HG03045 (cell line): ENCODE results near the gene CADM1.

ENCODE experiments used
- ATAC-seq: cut with Tn5 transposase; IDR thresholded peaks from one replicate; pipeline ENCODE4 v1.9.1; 2021; ENCODE audit warnings: mild to moderate bottlenecking, moderate library complexity; ENCODE audit not compliant: unreplicated experiment

Gene CADM1

GRCh38 chr11:115452241-115452640 is 52.0 kb downstream of the CADM1 start:
- ATAC-seq, result no peak

GRCh38 chr11:115450519-115450918 is 53.7 kb downstream of the CADM1 start:
- no peak for ATAC-seq

- ATAC-seq, result no peak
Measured at GRCh38 chr11:115447273-115447864, 56.8 kb downstream of the CADM1 start.

- ATAC-seq, result no peak
Measured at GRCh38 chr11:115446214-115446613, 58.0 kb downstream of the CADM1 start.

- no peak for ATAC-seq
Measured at GRCh38 chr11:115444542-115444941, 59.7 kb downstream of the CADM1 start.

GRCh38 chr11:115439969-115440540 is 64.2 kb downstream of the CADM1 start:
- ATAC-seq, result no peak

GRCh38 chr11:115439385-115439784 is 64.8 kb downstream of the CADM1 start:
- ATAC-seq, result no peak

GRCh38 chr11:115437902-115438575 is 66.2 kb downstream of the CADM1 start:
- no peak for ATAC-seq

GRCh38 chr11:115430345-115430744 is 73.9 kb downstream of the CADM1 start:
- no peak for ATAC-seq

GRCh38 chr11:115428306-115428705 is 75.9 kb downstream of the CADM1 start:
- no peak for ATAC-seq

- ATAC-seq, result no peak
Measured at GRCh38 chr11:115425816-115426215, 78.4 kb downstream of the CADM1 start.

GRCh38 chr11:115425250-115425649 is 79.0 kb downstream of the CADM1 start:
- no peak for ATAC-seq

GRCh38 chr11:115423728-115424459 is 80.3 kb downstream of the CADM1 start:
- ATAC-seq, result no peak

GRCh38 chr11:115421992-115422689 is 82.1 kb downstream of the CADM1 start:
- no peak for ATAC-seq

- ATAC-seq, result no peak
Measured at GRCh38 chr11:115421352-115421991, 82.7 kb downstream of the CADM1 start.

- no peak for ATAC-seq
Measured at GRCh38 chr11:115420505-115420904, 83.7 kb downstream of the CADM1 start.

GRCh38 chr11:115418626-115419025 is 85.6 kb downstream of the CADM1 start:
- no peak for ATAC-seq

GRCh38 chr11:115418081-115418480 is 86.1 kb downstream of the CADM1 start:
- ATAC-seq, result no peak

- no peak for ATAC-seq
Measured at GRCh38 chr11:115411120-115411519, 93.1 kb downstream of the CADM1 start.

- no peak for ATAC-seq
Measured at GRCh38 chr11:115409691-115410220, 94.5 kb downstream of the CADM1 start.
